Transverse colon (tissue), 4 donors: ENCODE results near the gene NKIRAS2. TPM values are rescaled to one million over a fixed set of nuclear protein-coding genes. Genes with fewer than 3 reads are reported as not detected.

Source experiments
- DNase-seq: peaks from one replicate; pipeline ENCODE4 v3.0.0-alpha.2; 2019
- H3K27ac ChIP-seq, 4 donors: fragments of 200-600 bp; sonication (generic); 2 replicates each; pipeline ENCODE4 v1.5.1; 2016 to 2018; ENCODE audit warnings: inconsistent platforms in 4 of 4
- H3K27me3 ChIP-seq: fragments of 200-600 bp; sonication (generic); 2 replicates; pipeline ENCODE4 v1.5.1; 2017; ENCODE audit warnings: inconsistent platforms
- H3K36me3 ChIP-seq, 4 donors: fragments of 200-600 bp; sonication (generic); 2 replicates each; pipeline ENCODE4 v1.5.1; 2017 to 2019; ENCODE audit warnings: inconsistent platforms in 4 of 4
- H3K4me1 ChIP-seq, 4 donors: fragments of 200-600 bp; sonication (generic); 2 replicates each; pipeline ENCODE4 v1.5.1; 2017 to 2020; ENCODE audit warnings: inconsistent platforms in 4 of 4
- H3K4me3 ChIP-seq, 4 donors: fragments of 200-600 bp; sonication (generic); 1 replicate in 1 of 4; 2 replicates in 3 of 4; pipeline versions ENCODE4 v1.5.1 to v1.6.1; 2017 to 2019; ENCODE audit warnings: inconsistent platforms in 4 of 4
- H3K9me3 ChIP-seq, 2 donors: fragments of 200-600 bp; sonication (generic); 2 replicates each; pipeline ENCODE4 v1.5.1; 2017 to 2019; ENCODE audit warnings: inconsistent platforms in 2 of 2
- EP300 ChIP-seq: sonication (generic); formaldehyde crosslinking; IDR thresholded peaks from one replicate; pipeline ENCODE4 v1.6.1; 2017; ENCODE audit warnings: antibody characterized with exemption, low read depth
- POLR2A ChIP-seq: fragments of 450-650 bp; IDR thresholded peaks from one replicate; pipeline ENCODE4 v1.6.1; 2016; ENCODE audit warnings: antibody characterized with exemption, mild to moderate bottlenecking, moderate library complexity
- POLR2AphosphoS5 ChIP-seq, 3 donors: sonication (generic); formaldehyde crosslinking; IDR thresholded peaks; one replicate each; pipeline ENCODE4 v1.6.1; 2016; ENCODE audit warnings: antibody characterized with exemption in 3 of 3
- WGBS, 2 donors: methylation state at CpG; one replicate each; pipeline ENCODE4 v1.1.5; 2018; ENCODE audit warnings: low coverage in 1 of 2; 5-methylcytosine and 5-hydroxymethylcytosine counted together
- in situ Hi-C, 4 donors: fragments of 200-750 bp; cut with MboI; loops; one replicate each; pipeline versions ENCODE4 v1.15.0 to v1.15.1; 2017; ENCODE audit warnings: low sequenced_read_pairs in 3 of 4, low pct_ligation_motif_present in 1 of 4, low pct_unique_long_range_greater_than_20kb in 1 of 4
- intact Hi-C: fragments of 100-400 bp; cut with DNase I; formaldehyde crosslinking; loops from one replicate; pipeline ENCODE4 v1.15.1; 2023; ENCODE audit warnings: low total_unique reads
- total RNA-seq, 4 donors: library from RNA; depleted of rRNA; stranded (reverse); fragments of >200 nt; gene quantifications; one replicate each; pipeline ENCODE4 v1.1.0, GENCODE V29; 2016
- TF ChIP-seq, protein P1 (sequence below), 5 experiments: fragments of 200-600 bp in 3 of 5; fragments of 450-650 bp in 2 of 5; sonication (generic) in 3 of 5; IDR thresholded peaks; 1 replicate in 2 of 5; 2 replicates in 3 of 5; pipeline ENCODE4 v1.5.1; 2016 to 2017; ENCODE audit warnings: antibody characterized with exemption in 5 of 5, inconsistent platforms in 3 of 5, mild to moderate bottlenecking in 2 of 5, moderate library complexity in 1 of 5

NKIRAS2 gene
- total RNA-seq, 4 donors from 2014 or later: 20.5 to 52.7 (median 35.0) TPM

DNA sequence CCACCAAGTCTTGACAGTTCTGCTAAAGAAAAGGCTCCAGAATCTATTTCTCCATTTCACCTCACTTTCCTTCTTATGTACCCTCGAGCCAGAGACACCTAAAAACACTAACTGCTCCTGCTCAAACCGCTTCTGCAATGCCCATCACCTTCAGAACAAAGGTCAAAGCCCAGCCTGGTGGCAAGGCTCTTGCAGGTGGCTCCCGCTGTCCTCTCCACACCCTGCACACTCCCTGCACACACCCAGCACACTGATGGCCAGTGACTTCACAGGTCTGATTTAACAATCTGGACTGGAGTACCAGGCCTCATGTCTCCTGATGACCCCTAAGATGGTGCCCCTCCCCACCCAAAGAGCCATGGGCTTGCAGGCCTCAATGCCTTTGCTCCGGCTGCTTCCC lies 40.3 kb downstream of the NKIRAS2 start:
- 47 to 68% methylated on average over 3 to 4 of the region's 4 CpGs for WGBS, 2 donors
- Histone ChIP-seq H3K4me3 (no peak overlapping the region), H3K36me3 (no peaks in the 10 kb centered on the region), H3K9me3 (no peaks in the 10 kb centered on the region), H3K27me3 (no peaks in the 10 kb centered on the region), H3K4me1 (no peaks in the 10 kb centered on the region), H3K27ac (no peak overlapping the region)
- TF ChIP-seq EP300 (no peak), POLR2AphosphoS5 (IDR thresholded peaks at IDR 0.05) (no peak), POLR2A (no peak)
- TF ChIP-seq, protein P1, sequence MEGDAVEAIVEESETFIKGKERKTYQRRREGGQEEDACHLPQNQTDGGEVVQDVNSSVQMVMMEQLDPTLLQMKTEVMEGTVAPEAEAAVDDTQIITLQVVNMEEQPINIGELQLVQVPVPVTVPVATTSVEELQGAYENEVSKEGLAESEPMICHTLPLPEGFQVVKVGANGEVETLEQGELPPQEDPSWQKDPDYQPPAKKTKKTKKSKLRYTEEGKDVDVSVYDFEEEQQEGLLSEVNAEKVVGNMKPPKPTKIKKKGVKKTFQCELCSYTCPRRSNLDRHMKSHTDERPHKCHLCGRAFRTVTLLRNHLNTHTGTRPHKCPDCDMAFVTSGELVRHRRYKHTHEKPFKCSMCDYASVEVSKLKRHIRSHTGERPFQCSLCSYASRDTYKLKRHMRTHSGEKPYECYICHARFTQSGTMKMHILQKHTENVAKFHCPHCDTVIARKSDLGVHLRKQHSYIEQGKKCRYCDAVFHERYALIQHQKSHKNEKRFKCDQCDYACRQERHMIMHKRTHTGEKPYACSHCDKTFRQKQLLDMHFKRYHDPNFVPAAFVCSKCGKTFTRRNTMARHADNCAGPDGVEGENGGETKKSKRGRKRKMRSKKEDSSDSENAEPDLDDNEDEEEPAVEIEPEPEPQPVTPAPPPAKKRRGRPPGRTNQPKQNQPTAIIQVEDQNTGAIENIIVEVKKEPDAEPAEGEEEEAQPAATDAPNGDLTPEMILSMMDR (IDR thresholded peaks at IDR 0.05): no peak
- in situ Hi-C loops (no loop called here), intact Hi-C loops (no loop called here)
- peak; percentile 53 for DNase-seq

DNA sequence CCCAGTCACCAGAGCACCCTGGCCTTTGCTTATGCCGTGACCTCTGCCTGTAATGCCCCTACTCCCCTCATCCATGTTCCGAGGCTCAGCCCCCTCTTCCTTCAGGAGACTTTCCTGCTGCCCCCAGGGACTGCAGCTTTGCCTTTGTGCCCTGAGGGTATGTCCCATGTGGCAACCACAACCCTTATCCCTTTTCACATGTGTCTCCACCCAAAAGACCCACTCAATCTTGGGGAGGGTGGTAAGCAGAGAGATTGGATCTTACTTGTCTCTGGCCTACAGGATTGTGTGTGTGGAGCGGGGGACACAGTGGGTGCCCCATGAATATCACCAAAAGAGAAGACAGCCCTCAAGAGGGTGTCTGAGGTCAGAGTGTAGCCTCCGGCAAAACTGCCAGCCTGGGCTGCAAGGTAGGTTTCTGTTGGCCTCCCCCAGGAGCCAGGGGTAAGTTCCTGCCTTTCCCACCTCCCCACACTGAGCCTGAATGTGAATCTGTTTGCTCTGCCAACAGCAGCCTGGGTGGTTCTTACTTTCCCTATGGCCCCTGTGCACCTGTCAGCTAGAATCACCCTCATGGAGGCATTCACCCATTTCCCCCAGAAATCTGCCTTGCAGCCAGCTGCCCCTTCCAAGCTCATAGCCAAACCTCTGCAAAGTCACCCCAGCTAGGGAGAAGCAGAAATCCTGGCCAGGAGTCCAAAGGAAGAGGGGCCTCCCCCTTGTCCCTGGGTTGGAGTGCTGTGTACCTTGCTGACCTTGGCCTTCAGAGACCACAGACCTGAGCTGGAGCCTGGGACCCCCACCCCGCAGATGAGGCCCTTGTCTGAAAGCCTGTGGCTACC lies 42.0 kb downstream of the NKIRAS2 start:
- Histone ChIP-seq H3K4me1 (no peaks in the 10 kb centered on the region), H3K27ac (no peak overlapping the region), H3K27me3 (no peaks in the 10 kb centered on the region), H3K4me3 (no peak overlapping the region), H3K36me3 (no peaks in the 10 kb centered on the region), H3K9me3 (no peaks in the 10 kb centered on the region)
- intact Hi-C loops (no loop called here), in situ Hi-C loops (no loop called here)
- no peak for TF ChIP-seq EP300
- TF ChIP-seq POLR2AphosphoS5 (IDR thresholded peaks at IDR 0.05): no peak
- no peak for TF ChIP-seq POLR2A
- TF ChIP-seq, protein P1 (IDR thresholded peaks at IDR 0.05): no peak
- DNase-seq: no peak
- WGBS, 2 donors: 85% methylated on average over 5 of the region's 5 CpGs; no CpG with 5 or more reads in 1 of the 2 donors

DNA sequence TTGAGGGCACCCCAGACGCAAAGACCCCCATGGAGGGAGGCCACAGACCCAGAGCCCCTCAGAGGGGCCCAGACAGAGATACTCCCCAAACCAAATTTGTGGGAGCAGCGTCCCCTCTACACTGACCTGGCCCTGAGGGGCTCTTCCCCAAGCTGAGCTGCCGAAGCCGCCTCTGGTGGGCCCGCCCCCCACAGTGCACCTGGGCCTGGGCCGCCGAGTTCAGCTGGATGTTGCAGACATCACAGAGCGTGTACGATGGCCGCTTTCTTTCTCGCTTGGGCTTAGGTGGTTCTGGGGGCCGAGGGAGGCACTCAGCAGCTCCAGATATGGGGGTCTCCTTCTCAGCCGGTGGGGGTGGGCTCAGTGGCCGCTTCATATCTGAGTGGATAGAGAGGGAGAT lies 42.8 kb downstream of the NKIRAS2 start:
- in situ Hi-C loops: no loop called here
- no peak overlapping the region for H3K4me3 ChIP-seq
- H3K36me3 ChIP-seq: no peaks in the 10 kb centered on the region
- no peaks in the 10 kb centered on the region for H3K27me3 ChIP-seq
- 90 to 100% methylated on average over 1 to 14 of the region's 14 CpGs for WGBS, 2 donors
- H3K27ac ChIP-seq: no peak overlapping the region
- peaks cover 0 to 5% (median 4%) of the 10 kb centered on the region in 4 donors for H3K4me1 ChIP-seq
- TF ChIP-seq, protein P1 (IDR thresholded peaks at IDR 0.05): no peak
- TF ChIP-seq POLR2A (no peak), POLR2AphosphoS5 (IDR thresholded peaks at IDR 0.05) (no peak), EP300 (no peak)
- intact Hi-C loops: no loop called here
- no peak for DNase-seq
- H3K9me3 ChIP-seq: no peaks in the 10 kb centered on the region

DNA sequence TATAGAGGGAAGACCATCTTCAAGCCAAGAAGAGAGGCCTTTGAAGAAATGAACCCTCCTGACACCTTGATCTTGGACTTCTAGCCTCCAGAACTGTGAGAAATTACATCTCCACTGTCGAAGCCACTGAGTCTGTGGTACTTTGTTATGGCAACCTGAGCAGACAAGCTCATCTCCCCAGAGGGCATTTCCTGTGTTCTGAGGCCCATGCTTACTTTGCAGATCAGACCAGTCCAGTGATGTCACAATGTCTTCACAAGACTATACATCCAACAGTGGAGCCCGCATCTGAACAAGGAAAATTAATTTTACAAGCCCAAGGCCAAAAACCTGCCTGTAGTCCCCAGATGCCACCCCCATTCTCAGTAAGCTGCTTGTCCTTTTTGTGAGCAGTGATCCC lies 45.3 kb downstream of the NKIRAS2 start:
- 71% methylated on average over 2 of the region's 2 CpGs; no CpG with 5 or more reads in 1 of the 2 donors for WGBS, 2 donors
- no peaks in the 10 kb centered on the region for H3K27me3 ChIP-seq
- H3K4me3 ChIP-seq: no peak overlapping the region
- TF ChIP-seq EP300: no peak
- TF ChIP-seq, protein P1 (IDR thresholded peaks at IDR 0.05): no peak
- intact Hi-C loops (loop anchor here (5.0 kb wide), 1 partner anchor 52 kb away; no protein-coding TSS in a partner anchor), in situ Hi-C loops (no loop called here)
- H3K36me3 ChIP-seq: no peaks in the 10 kb centered on the region
- H3K4me1 ChIP-seq: peaks cover 0 to 11% (median 7%) of the 10 kb centered on the region in 4 donors
- H3K9me3 ChIP-seq: no peaks in the 10 kb centered on the region
- H3K27ac ChIP-seq: no peak overlapping the region
- DNase-seq: no peak
